Gastrocnemius medialis (tissue), 4 donors: Measurements from ENCODE around the gene ZNF407. TPM values are rescaled to one million over a fixed set of nuclear protein-coding genes. Genes with fewer than 3 reads are reported as not detected.

Experiments used
- ATAC-seq, 2 donors: fragments of 150-250 bp; one replicate each; pipeline ENCODE4 v1.9.1; 2016
- DNase-seq, 2 donors: peaks; one replicate each; pipeline ENCODE4 v3.0.0-alpha.2; 2019
- H3K27ac ChIP-seq, 4 donors: fragments of 200-600 bp; sonication (generic); 1 replicate in 1 of 4; 2 replicates in 3 of 4; pipeline ENCODE4 v1.5.1; 2016 to 2018; ENCODE audit warnings: mild to moderate bottlenecking in 2 of 4, moderate library complexity in 1 of 4
- H3K27me3 ChIP-seq, 3 donors: fragments of 200-600 bp; sonication (generic) in 2 of 3; 1 replicate in 1 of 3; 2 replicates in 2 of 3; pipeline versions ENCODE4 v1.5.1 to v1.6.0; 2016 to 2019; ENCODE audit warnings: mild to moderate bottlenecking in 1 of 3, moderate library complexity in 1 of 3
- H3K36me3 ChIP-seq, 2 donors: fragments of 200-600 bp; sonication (generic) in 1 of 2; one replicate each; pipeline ENCODE4 v1.5.1; 2017 to 2018
- H3K4me1 ChIP-seq, 2 donors: fragments of 200-600 bp; sonication (generic) in 1 of 2; one replicate each; pipeline ENCODE4 v1.5.1; 2016 to 2017; ENCODE audit warnings: mild to moderate bottlenecking in 2 of 2
- H3K4me3 ChIP-seq, 4 donors: fragments of 200-600 bp; sonication (generic) in 3 of 4; 1 replicate in 1 of 4; 2 replicates in 3 of 4; pipeline ENCODE4 v1.5.1; 2016 to 2019; ENCODE audit warnings: mild to moderate bottlenecking in 2 of 4
- H3K9me3 ChIP-seq, 3 donors: fragments of 200-600 bp; sonication (generic) in 2 of 3; 1 replicate in 1 of 3; 2 replicates in 2 of 3; pipeline ENCODE4 v1.5.1; 2016 to 2019
- CTCF ChIP-seq, 5 experiments: fragments of 450-650 bp in 3 of 5; fragments of 200-600 bp in 2 of 5; sonication (generic) in 2 of 5; IDR thresholded peaks in 4 of 5; conservative IDR thresholded peaks in 1 of 5; 1 replicate in 4 of 5; 2 replicates in 1 of 5; pipeline ENCODE4 v1.5.1; 2016 to 2019; ENCODE audit warnings: antibody characterized with exemption in 5 of 5, mild to moderate bottlenecking in 3 of 5, moderate library complexity in 3 of 5
- POLR2A ChIP-seq, 2 donors: fragments of 450-650 bp; IDR thresholded peaks; one replicate each; pipeline ENCODE4 v1.6.1; 2017; ENCODE audit warnings: antibody characterized with exemption in 2 of 2, mild to moderate bottlenecking in 2 of 2, moderate library complexity in 2 of 2
- in situ Hi-C, 4 donors: fragments of 200-750 bp; cut with MboI; loops; one replicate each; pipeline versions ENCODE4 v1.15.0 to v1.8.0; 2017; ENCODE audit warnings: low sequenced_read_pairs in 4 of 4
- intact Hi-C: fragments of 100-400 bp; cut with DNase I; formaldehyde crosslinking; loops from one replicate; pipeline ENCODE4 v1.15.1; 2023; ENCODE audit warnings: low total_unique reads
- total RNA-seq, 4 donors: library from RNA; depleted of rRNA; stranded (reverse); fragments of >200 nt; gene quantifications; one replicate each; pipeline versions ENCODE4 v1.1.0 to v1.2.3, GENCODE V29; 2016

Gene ZNF407
- total RNA-seq, 4 donors from 2014 or later: 5.9 to 11.4 (median 9.2) TPM

GRCh38 chr18:75048776-75049454 is 451.2 kb downstream of the ZNF407 start:
- in situ Hi-C loops (no loop called here), intact Hi-C loops (no loop called here)
- no peaks in the 10 kb centered on the region for H3K27me3 ChIP-seq
- H3K9me3 ChIP-seq: no peaks in the 10 kb centered on the region
- DNase-seq: no peak
- no peaks in the 10 kb centered on the region for H3K4me1 ChIP-seq
- H3K4me3 ChIP-seq: no peak overlapping the region
- no peak for TF ChIP-seq POLR2A (IDR thresholded peaks at IDR 0.05)
- TF ChIP-seq CTCF (IDR thresholded peaks at IDR 0.05 in 4 of 5, conservative IDR thresholded peaks at IDR 0.05 in 1 of 5): no peak
- ATAC-seq: no peak
- no peak overlapping the region for H3K27ac ChIP-seq
- no peaks in the 10 kb centered on the region for H3K36me3 ChIP-seq

GRCh38 chr18:75049455-75049789 is 451.8 kb downstream of the ZNF407 start:
- ATAC-seq: no peak
- TF ChIP-seq POLR2A (IDR thresholded peaks at IDR 0.05): no peak
- no peak for TF ChIP-seq CTCF (IDR thresholded peaks at IDR 0.05 in 4 of 5, conservative IDR thresholded peaks at IDR 0.05 in 1 of 5)
- H3K4me1 ChIP-seq: no peaks in the 10 kb centered on the region

GRCh38 chr18:75051757-75052156 is 454.1 kb downstream of the ZNF407 start:
- Histone ChIP-seq H3K27me3 (no peaks in the 10 kb centered on the region), H3K27ac (no peak overlapping the region), H3K4me1 (no peaks in the 10 kb centered on the region), H3K4me3 (no peak overlapping the region), H3K9me3 (no peaks in the 10 kb centered on the region), H3K36me3 (no peaks in the 10 kb centered on the region)
- in situ Hi-C loops: no loop called here
- intact Hi-C loops: no loop called here
- DNase-seq: no peak
- ATAC-seq: no peak
- no peak for TF ChIP-seq CTCF (IDR thresholded peaks at IDR 0.05 in 4 of 5, conservative IDR thresholded peaks at IDR 0.05 in 1 of 5)
- TF ChIP-seq POLR2A (IDR thresholded peaks at IDR 0.05): no peak

More at GRCh38 chr18:75049455-75049789, 451.8 kb downstream of the ZNF407 start:
- in situ Hi-C loops (no loop called here), intact Hi-C loops (no loop called here)
- Histone ChIP-seq H3K36me3 (no peaks in the 10 kb centered on the region), H3K27me3 (no peaks in the 10 kb centered on the region), H3K27ac (no peak overlapping the region), H3K9me3 (no peaks in the 10 kb centered on the region), H3K4me3 (no peak overlapping the region)
- DNase-seq: no peak

GRCh38 chr18:75052475-75052874 is 454.8 kb downstream of the ZNF407 start:
- Histone ChIP-seq H3K9me3 (no peaks in the 10 kb centered on the region), H3K4me3 (no peak overlapping the region), H3K27ac (no peak overlapping the region), H3K4me1 (no peaks in the 10 kb centered on the region), H3K36me3 (no peaks in the 10 kb centered on the region), H3K27me3 (no peaks in the 10 kb centered on the region)
- in situ Hi-C loops (no loop called here), intact Hi-C loops (no loop called here)
- ATAC-seq (no peak), DNase-seq (no peak)
- TF ChIP-seq POLR2A (IDR thresholded peaks at IDR 0.05) (no peak), CTCF (IDR thresholded peaks at IDR 0.05 in 4 of 5, conservative IDR thresholded peaks at IDR 0.05 in 1 of 5) (no peak)
